ENCODE results near the gene ERN1.

The ERN1 gene

GRCh38 chr17:64060331-64060730 lies 69.6 kb downstream of the ERN1 start:
- Histone ChIP-seq H3K27ac (ENCODE audit: low read depth, low read length) (no peak overlapping the region), H3K4me3 (ENCODE audit: low read depth in 1 of 2, low read length in 2 of 2) (no peak overlapping the region)

GRCh38 chr17:64059756-64060155 lies 70.2 kb downstream of the ERN1 start:
- Histone ChIP-seq H3K27me3 (ENCODE audit: control insufficient read depth in 1 of 2, insufficient read depth in 2 of 2, low read length in 2 of 2) (no peaks in the 10 kb centered on the region), H3K9me3 (ENCODE audit: low read length) (no peaks in the 10 kb centered on the region), H3K27ac (ENCODE audit: low read depth, low read length) (no peak overlapping the region), H3K9ac (ENCODE audit: low read length) (no peak overlapping the region), H3K36me3 (ENCODE audit: insufficient read depth, low read length) (peaks cover 33% of the 10 kb centered on the region), H3K4me1 (ENCODE audit: insufficient read depth, low read length) (no peaks in the 10 kb centered on the region), H3K4me3 (ENCODE audit: low read depth in 1 of 2, low read length in 2 of 2) (no peak overlapping the region)

More at GRCh38 chr17:64060331-64060730, 69.6 kb downstream of the ERN1 start:
- H3K9me3 ChIP-seq (ENCODE audit: low read length), result no peaks in the 10 kb centered on the region
- H3K9ac ChIP-seq (ENCODE audit: low read length), result no peak overlapping the region
- H3K4me1 ChIP-seq (ENCODE audit: insufficient read depth, low read length), result no peaks in the 10 kb centered on the region
- no peaks in the 10 kb centered on the region for H3K27me3 ChIP-seq (ENCODE audit: control insufficient read depth in 1 of 2, insufficient read depth in 2 of 2, low read length in 2 of 2)
- H3K36me3 ChIP-seq (ENCODE audit: insufficient read depth, low read length), result peaks cover 29% of the 10 kb centered on the region

- Histone ChIP-seq H3K36me3 (ENCODE audit: insufficient read depth, low read length) (peaks cover 35% of the 10 kb centered on the region), H3K27ac (ENCODE audit: low read depth, low read length) (no peak overlapping the region), H3K9ac (ENCODE audit: low read length) (no peak overlapping the region), H3K4me1 (ENCODE audit: insufficient read depth, low read length) (no peaks in the 10 kb centered on the region), H3K9me3 (ENCODE audit: low read length) (no peaks in the 10 kb centered on the region), H3K27me3 (ENCODE audit: control insufficient read depth in 1 of 2, insufficient read depth in 2 of 2, low read length in 2 of 2) (no peaks in the 10 kb centered on the region), H3K4me3 (ENCODE audit: low read depth in 1 of 2, low read length in 2 of 2) (no peak overlapping the region)
Measured at GRCh38 chr17:64058621-64059020, 71.3 kb downstream of the ERN1 start.

- Histone ChIP-seq H3K27ac (ENCODE audit: low read depth, low read length) (no peak overlapping the region), H3K27me3 (ENCODE audit: control insufficient read depth in 1 of 2, insufficient read depth in 2 of 2, low read length in 2 of 2) (no peaks in the 10 kb centered on the region), H3K9ac (ENCODE audit: low read length) (no peak overlapping the region), H3K4me1 (ENCODE audit: insufficient read depth, low read length) (no peaks in the 10 kb centered on the region), H3K4me3 (ENCODE audit: low read depth in 1 of 2, low read length in 2 of 2) (no peak overlapping the region), H3K36me3 (ENCODE audit: insufficient read depth, low read length) (peaks cover 38% of the 10 kb centered on the region), H3K9me3 (ENCODE audit: low read length) (no peaks in the 10 kb centered on the region)
Measured at GRCh38 chr17:64057701-64058263, 72.2 kb downstream of the ERN1 start.

GRCh38 chr17:64056269-64057005 lies 73.5 kb downstream of the ERN1 start:
- Histone ChIP-seq H3K27ac (ENCODE audit: low read depth, low read length) (no peak overlapping the region), H3K4me1 (ENCODE audit: insufficient read depth, low read length) (no peaks in the 10 kb centered on the region), H3K27me3 (ENCODE audit: control insufficient read depth in 1 of 2, insufficient read depth in 2 of 2, low read length in 2 of 2) (no peaks in the 10 kb centered on the region), H3K36me3 (ENCODE audit: insufficient read depth, low read length) (peaks cover 44% of the 10 kb centered on the region), H3K9me3 (ENCODE audit: low read length) (no peaks in the 10 kb centered on the region), H3K9ac (ENCODE audit: low read length) (no peak overlapping the region), H3K4me3 (ENCODE audit: low read depth in 1 of 2, low read length in 2 of 2) (no peak overlapping the region)

GRCh38 chr17:64055183-64056142 lies 74.5 kb downstream of the ERN1 start:
- no peak overlapping the region for H3K4me3 ChIP-seq (ENCODE audit: low read depth in 1 of 2, low read length in 2 of 2)
- peaks cover 48% of the 10 kb centered on the region for H3K36me3 ChIP-seq (ENCODE audit: insufficient read depth, low read length)
- no peak overlapping the region for H3K9ac ChIP-seq (ENCODE audit: low read length)
- H3K27me3 ChIP-seq (ENCODE audit: control insufficient read depth in 1 of 2, insufficient read depth in 2 of 2, low read length in 2 of 2), result no peaks in the 10 kb centered on the region
- no peaks in the 10 kb centered on the region for H3K9me3 ChIP-seq (ENCODE audit: low read length)
- no peaks in the 10 kb centered on the region for H3K4me1 ChIP-seq (ENCODE audit: insufficient read depth, low read length)
- no peak overlapping the region for H3K27ac ChIP-seq (ENCODE audit: low read depth, low read length)

- H3K4me1 ChIP-seq (ENCODE audit: insufficient read depth, low read length), result no peaks in the 10 kb centered on the region
- no peak overlapping the region for H3K9ac ChIP-seq (ENCODE audit: low read length)
- H3K9me3 ChIP-seq (ENCODE audit: low read length), result no peaks in the 10 kb centered on the region
- no peaks in the 10 kb centered on the region for H3K27me3 ChIP-seq (ENCODE audit: control insufficient read depth in 1 of 2, insufficient read depth in 2 of 2, low read length in 2 of 2)
- peaks cover 46% of the 10 kb centered on the region for H3K36me3 ChIP-seq (ENCODE audit: insufficient read depth, low read length)
- no peak overlapping the region for H3K4me3 ChIP-seq (ENCODE audit: low read depth in 1 of 2, low read length in 2 of 2)
- no peak overlapping the region for H3K27ac ChIP-seq (ENCODE audit: low read depth, low read length)
Measured at GRCh38 chr17:64054304-64054703, 75.6 kb downstream of the ERN1 start.

GRCh38 chr17:64053101-64053500 lies 76.8 kb downstream of the ERN1 start:
- Histone ChIP-seq H3K27ac (ENCODE audit: low read depth, low read length) (no peak overlapping the region), H3K36me3 (ENCODE audit: insufficient read depth, low read length) (peaks cover 49% of the 10 kb centered on the region), H3K4me1 (ENCODE audit: insufficient read depth, low read length) (no peaks in the 10 kb centered on the region)

GRCh38 chr17:64051153-64051552 lies 78.8 kb downstream of the ERN1 start:
- H3K36me3 ChIP-seq (ENCODE audit: insufficient read depth, low read length), result peaks cover 52% of the 10 kb centered on the region
- H3K4me1 ChIP-seq (ENCODE audit: insufficient read depth, low read length), result no peaks in the 10 kb centered on the region
- H3K9ac ChIP-seq (ENCODE audit: low read length), result no peak overlapping the region
- no peak overlapping the region for H3K4me3 ChIP-seq (ENCODE audit: low read depth in 1 of 2, low read length in 2 of 2)
- no peak overlapping the region for H3K27ac ChIP-seq (ENCODE audit: low read depth, low read length)
- H3K27me3 ChIP-seq (ENCODE audit: control insufficient read depth in 1 of 2, insufficient read depth in 2 of 2, low read length in 2 of 2), result no peaks in the 10 kb centered on the region
- H3K9me3 ChIP-seq (ENCODE audit: low read length), result no peaks in the 10 kb centered on the region

More at GRCh38 chr17:64053101-64053500, 76.8 kb downstream of the ERN1 start:
- H3K27me3 ChIP-seq (ENCODE audit: control insufficient read depth in 1 of 2, insufficient read depth in 2 of 2, low read length in 2 of 2), result no peaks in the 10 kb centered on the region
- H3K9ac ChIP-seq (ENCODE audit: low read length), result no peak overlapping the region
- H3K4me3 ChIP-seq (ENCODE audit: low read depth in 1 of 2, low read length in 2 of 2), result no peak overlapping the region
- no peaks in the 10 kb centered on the region for H3K9me3 ChIP-seq (ENCODE audit: low read length)

- Histone ChIP-seq H3K27ac (ENCODE audit: low read depth, low read length) (no peak overlapping the region), H3K4me1 (ENCODE audit: insufficient read depth, low read length) (no peaks in the 10 kb centered on the region), H3K27me3 (ENCODE audit: control insufficient read depth in 1 of 2, insufficient read depth in 2 of 2, low read length in 2 of 2) (no peaks in the 10 kb centered on the region), H3K4me3 (ENCODE audit: low read depth in 1 of 2, low read length in 2 of 2) (no peak overlapping the region), H3K9ac (ENCODE audit: low read length) (no peak overlapping the region), H3K36me3 (ENCODE audit: insufficient read depth, low read length) (peaks cover 67% of the 10 kb centered on the region), H3K9me3 (ENCODE audit: low read length) (no peaks in the 10 kb centered on the region)
Measured at GRCh38 chr17:64048805-64049204, 81.1 kb downstream of the ERN1 start.

- Histone ChIP-seq H3K9ac (ENCODE audit: low read length) (no peak overlapping the region), H3K9me3 (ENCODE audit: low read length) (no peaks in the 10 kb centered on the region), H3K4me1 (ENCODE audit: insufficient read depth, low read length) (no peaks in the 10 kb centered on the region), H3K27ac (ENCODE audit: low read depth, low read length) (no peak overlapping the region), H3K36me3 (ENCODE audit: insufficient read depth, low read length) (peaks cover 48% of the 10 kb centered on the region), H3K4me3 (ENCODE audit: low read depth in 1 of 2, low read length in 2 of 2) (no peak overlapping the region), H3K27me3 (ENCODE audit: control insufficient read depth in 1 of 2, insufficient read depth in 2 of 2, low read length in 2 of 2) (no peaks in the 10 kb centered on the region)
Measured at GRCh38 chr17:64045176-64045575, 84.8 kb downstream of the ERN1 start.

Measured in muscle layer of colon (tissue), 2 donors.